HEK293 (cell line): Measurements from ENCODE around the gene SPON2.

Experiments
- CTCF ChIA-PET: fragments of 350-600 bp; formaldehyde crosslinking; extraction: SDS; loops from one replicate; lab custom pipeline; 2021; ENCODE audit warnings: antibody characterized with exemption; lab: Yijun Ruan, JAX
- POLR2A ChIA-PET: fragments of 300-600 bp; formaldehyde crosslinking; extraction: SDS; loops from one replicate; lab custom pipeline; 2020; ENCODE audit warnings: antibody characterized with exemption, inconsistent platforms; lab: Yijun Ruan, JAX
- H3K27ac ChIP-seq: fragments of 200-500 bp; sonication (Bioruptor generic); 2 replicates; pipeline ENCODE4 v1.5.1; 2014; ENCODE audit warnings: low read depth, low read length, control low read depth, inconsistent platforms; ENCODE audit errors: extremely low read depth
- H3K36me3 ChIP-seq, 2 experiments: fragments of 200-500 bp in 1 of 2; sonication (Bioruptor generic) in 1 of 2; 1 replicate in 1 of 2; 2 replicates in 1 of 2; pipeline ENCODE4 v1.5.1; 2014 to 2017; ENCODE audit warnings: inconsistent platforms in 2 of 2, low read length in 2 of 2; ENCODE audit not compliant: control insufficient read depth in 2 of 2, insufficient read depth in 1 of 2
- H3K4me1 ChIP-seq: fragments of 200-500 bp; sonication (Bioruptor generic); 2 replicates; pipeline ENCODE4 v1.5.1; 2014; ENCODE audit warnings: mild to moderate bottlenecking, low read length, inconsistent platforms; ENCODE audit not compliant: control insufficient read depth, insufficient read depth
- H3K4me3 ChIP-seq: 2 replicates; pipeline ENCODE4 v1.5.1; 2011; ENCODE audit warnings: low read depth, mild to moderate bottlenecking, control low read depth, low read length, moderate library complexity
- H3K9me3 ChIP-seq: fragments of 200-500 bp; sonication (Bioruptor generic); 2 replicates; pipeline ENCODE4 v1.5.1; 2014; ENCODE audit warnings: low read depth, low read length, inconsistent platforms; ENCODE audit not compliant: control insufficient read depth, insufficient read depth
- AEBP2 ChIP-seq: fragments of 450-650 bp; formaldehyde crosslinking; IDR thresholded peaks from 2 replicates; pipeline ENCODE4 v1.5.1; 2016; ENCODE audit warnings: missing biosample characterization, missing genetic modification characterization, borderline replicate concordance
- BCL11A ChIP-seq: fragments of 450-650 bp; formaldehyde crosslinking; IDR thresholded peaks from 2 replicates; pipeline ENCODE4 v1.5.1; 2016; ENCODE audit warnings: low read depth, missing biosample characterization, missing genetic modification characterization
- TRIM28 ChIP-seq: IDR thresholded peaks from 2 replicates; pipeline ENCODE4 v1.6.1; 2011; ENCODE audit warnings: low read length, control low read depth, borderline replicate concordance
- ZBTB49 ChIP-seq: fragments of 450-650 bp; formaldehyde crosslinking; IDR thresholded peaks from 2 replicates; pipeline ENCODE4 v1.5.1; 2016; ENCODE audit warnings: missing biosample characterization, missing genetic modification characterization, low read depth
- ZNF133 ChIP-seq: fragments of 450-650 bp; formaldehyde crosslinking; IDR thresholded peaks from 2 replicates; pipeline ENCODE4 v1.5.1; 2016; ENCODE audit warnings: missing biosample characterization, missing genetic modification characterization
- ZNF148 ChIP-seq: fragments of 450-650 bp; formaldehyde crosslinking; IDR thresholded peaks from 2 replicates; pipeline ENCODE4 v1.5.0; 2017; ENCODE audit warnings: missing biosample characterization, missing genetic modification characterization, borderline replicate concordance
- ZNF169 ChIP-seq: fragments of 450-650 bp; formaldehyde crosslinking; IDR thresholded peaks from 2 replicates; pipeline ENCODE4 v1.5.1; 2016; ENCODE audit warnings: missing biosample characterization, missing genetic modification characterization
- ZNF391 ChIP-seq: fragments of 450-650 bp; formaldehyde crosslinking; IDR thresholded peaks from 2 replicates; pipeline ENCODE4 v1.5.1; 2016; ENCODE audit warnings: low read depth, missing biosample characterization, missing genetic modification characterization, borderline replicate concordance
- ZNF394 ChIP-seq: fragments of 450-650 bp; formaldehyde crosslinking; IDR thresholded peaks from 2 replicates; pipeline ENCODE4 v1.5.1; 2016; ENCODE audit warnings: missing biosample characterization, missing genetic modification characterization, mild to moderate bottlenecking, moderate library complexity, borderline replicate concordance
- ZNF449 ChIP-seq: fragments of 450-650 bp; formaldehyde crosslinking; IDR thresholded peaks from 2 replicates; pipeline ENCODE4 v1.5.1; 2017; ENCODE audit warnings: missing biosample characterization, mild to moderate bottlenecking, missing genetic modification characterization, moderate library complexity
- ZNF473 ChIP-seq: fragments of 450-650 bp; formaldehyde crosslinking; IDR thresholded peaks from 2 replicates; pipeline ENCODE4 v1.5.1; 2017; ENCODE audit warnings: missing biosample characterization, missing genetic modification characterization
- ZNF518A ChIP-seq: fragments of 450-650 bp; formaldehyde crosslinking; conservative IDR thresholded peaks from 2 replicates; pipeline ENCODE4 v1.5.1; 2016; ENCODE audit warnings: low read depth, missing biosample characterization, missing genetic modification characterization
- ZNF558 ChIP-seq: fragments of 450-650 bp; formaldehyde crosslinking; IDR thresholded peaks from 2 replicates; pipeline ENCODE4 v1.5.1; 2016; ENCODE audit warnings: missing biosample characterization, missing genetic modification characterization
- ZNF621 ChIP-seq: fragments of 450-650 bp; formaldehyde crosslinking; IDR thresholded peaks from 2 replicates; pipeline ENCODE4 v1.5.1; 2017; ENCODE audit warnings: missing biosample characterization, missing genetic modification characterization
- ZNF664 ChIP-seq: fragments of 450-650 bp; formaldehyde crosslinking; IDR thresholded peaks from 2 replicates; pipeline ENCODE4 v1.5.1; 2016; ENCODE audit warnings: missing biosample characterization, missing genetic modification characterization
- ZSCAN18 ChIP-seq: fragments of 450-650 bp; formaldehyde crosslinking; IDR thresholded peaks from 2 replicates; pipeline ENCODE4 v1.5.1; 2016; ENCODE audit warnings: missing biosample characterization, missing genetic modification characterization

SPON2 gene

GRCh38 chr4:1195891-1196401 is 23.6 kb upstream of the SPON2 start:
- POLR2A ChIA-PET, result interaction anchor here (1.0 kb wide), 1 partner anchor 18 kb away, joined by 3 read pairs; no protein-coding TSS in a partner anchor
- no peaks in the 10 kb centered on the region for H3K4me1 ChIP-seq

GRCh38 chr4:1195109-1195671 is 22.8 kb upstream of the SPON2 start:
- H3K9me3 ChIP-seq, result no peaks in the 10 kb centered on the region
- POLR2A ChIA-PET, result no interaction called here
- TF ChIP-seq ZNF449 (no peak), ZNF558 (tag by site-specific recombination) (no peak), ZNF394 (tag by site-specific recombination) (no peak), TRIM28 (no peak), ZSCAN18 (tag by site-specific recombination) (no peak), ZNF391 (tag by site-specific recombination) (no peak), ZNF169 (tag by site-specific recombination) (no peak), ZNF664 (tag by site-specific recombination) (no peak), ZNF133 (tag by site-specific recombination) (no peak), AEBP2 (tag by site-specific recombination) (no peak), BCL11A (tag by site-specific recombination) (no peak), ZBTB49 (tag by site-specific recombination) (no peak), ZNF621 (tag by site-specific recombination) (no peak), ZNF518A (tag by site-specific recombination) (no peak)
- TF ChIP-seq, all 188 proteins: peak for 0
- CTCF ChIA-PET, result no interaction called here
- no peaks in the 10 kb centered on the region for H3K4me1 ChIP-seq
- no peaks in the 10 kb centered on the region for H3K36me3 ChIP-seq
- H3K4me3 ChIP-seq, result no peak overlapping the region
- H3K27ac ChIP-seq, result no peak overlapping the region

More at GRCh38 chr4:1195891-1196401, 23.6 kb upstream of the SPON2 start:
- TF ChIP-seq ZNF473 (tag by site-specific recombination) (no peak), ZNF148 (tag by site-specific recombination) (no peak)
- H3K4me3 ChIP-seq, result no peak overlapping the region
- CTCF ChIA-PET, result no interaction called here
- H3K9me3 ChIP-seq, result no peaks in the 10 kb centered on the region
- H3K36me3 ChIP-seq, result no peaks in the 10 kb centered on the region
- no peak overlapping the region for H3K27ac ChIP-seq
